Large intestine (tissue), 3 donors: ENCODE results near the gene PSEN2. TPM values are rescaled to one million over a fixed set of nuclear protein-coding genes. Genes with fewer than 3 reads are reported as not detected.

Source experiments
- DNase-seq, 2 donors: peaks; one replicate each; pipeline versions ENCODE4 v3.0.0 to v3.0.0-alpha.2; 2013
- H3K27ac ChIP-seq: one replicate; pipeline ENCODE4 v1.5.1; 2013; ENCODE audit warnings: low read length
- H3K27me3 ChIP-seq: 2 replicates; pipeline ENCODE4 v1.6.1; 2013; ENCODE audit warnings: low read length; ENCODE audit not compliant: control insufficient read depth, insufficient read depth
- H3K36me3 ChIP-seq: 2 replicates; pipeline ENCODE4 v1.6.1; 2013; ENCODE audit warnings: low read length; ENCODE audit not compliant: control insufficient read depth, insufficient read depth
- H3K4me1 ChIP-seq: one replicate; pipeline ENCODE4 v1.6.1; 2013; ENCODE audit warnings: low read length; ENCODE audit not compliant: control insufficient read depth, insufficient read depth
- H3K4me3 ChIP-seq: one replicate; pipeline ENCODE4 v1.5.1; 2013; ENCODE audit warnings: low read length
- H3K9me3 ChIP-seq: one replicate; pipeline ENCODE4 v1.6.1; 2013; ENCODE audit warnings: mild to moderate bottlenecking, low read depth, low read length, moderate library complexity; ENCODE audit not compliant: control insufficient read depth
- WGBS: methylation state at CpG from one replicate; pipeline ENCODE4 v1.1.5; 2013; ENCODE audit warnings: low lambda C conversion rate; ENCODE audit not compliant: insufficient coverage; 5-methylcytosine and 5-hydroxymethylcytosine counted together
- polyA plus RNA-seq: library from polyadenylated mRNA; unstranded; fragments of 120-200 nt; gene quantifications from one replicate; pipeline ENCODE4 v1.2.1, GENCODE V29; 2013

PSEN2 gene
- polyA plus RNA-seq, 1 donor: 16.1 TPM

DNA sequence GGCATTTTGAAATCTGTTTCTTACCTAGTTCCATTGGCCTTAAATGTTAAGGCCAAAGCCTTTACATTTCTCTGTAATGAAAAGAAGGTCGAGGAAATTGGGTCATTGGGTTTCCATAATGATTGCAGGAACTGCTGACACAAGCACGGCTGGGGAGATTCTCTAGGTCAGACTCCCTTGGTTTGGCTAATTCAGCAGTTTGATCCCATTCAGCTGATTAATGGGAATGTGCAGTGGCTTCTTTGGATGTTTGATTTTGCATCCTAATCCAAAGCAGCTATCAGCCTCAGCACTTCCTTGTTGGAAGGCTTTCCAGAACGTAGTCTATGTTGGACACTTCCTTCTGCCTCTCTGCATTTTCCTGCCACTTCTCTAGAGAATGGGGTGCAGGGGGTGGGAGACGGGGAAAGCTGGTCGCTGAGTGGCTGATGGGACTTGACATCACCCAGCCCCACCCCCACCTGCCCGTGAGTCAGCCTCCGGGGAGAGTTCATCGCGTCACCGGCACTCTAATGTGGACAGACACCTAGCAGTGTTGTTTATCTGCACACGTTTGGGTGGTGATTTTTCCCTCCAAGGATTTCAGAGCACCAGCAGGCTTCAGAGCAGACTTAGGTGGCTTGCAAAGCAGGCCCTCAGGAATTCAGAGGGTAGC is 5.4 kb downstream of the PSEN2 start:
- WGBS: no CpG with 5 or more reads among the region's 11 CpGs
- DNase-seq: peak; percentile 81 to 90
- H3K4me3 ChIP-seq: no peak overlapping the region

GRCh38 chr1:226877669-226878068 is 7.3 kb downstream of the PSEN2 start:
- no peak overlapping the region for H3K4me3 ChIP-seq
- H3K4me1 ChIP-seq: peaks cover 16% of the 10 kb centered on the region
- no peaks in the 10 kb centered on the region for H3K27me3 ChIP-seq
- no peak for DNase-seq
- H3K9me3 ChIP-seq: no peaks in the 10 kb centered on the region
- no peak overlapping the region for H3K27ac ChIP-seq
- H3K36me3 ChIP-seq: peaks cover 14% of the 10 kb centered on the region
- WGBS: no CpG with 5 or more reads among the region's 7 CpGs

More for the DNA sequence above, 5.4 kb downstream of the PSEN2 start:
- Histone ChIP-seq H3K36me3 (peaks cover 11% of the 10 kb centered on the region), H3K4me1 (peaks cover 21% of the 10 kb centered on the region), H3K27ac (peak overlapping the region; percentile 41), H3K9me3 (no peaks in the 10 kb centered on the region), H3K27me3 (no peaks in the 10 kb centered on the region)

- H3K4me1 ChIP-seq: peaks cover 16% of the 10 kb centered on the region
- WGBS: 100% methylated on average over 2 of the region's 14 CpGs
- no peaks in the 10 kb centered on the region for H3K9me3 ChIP-seq
- peaks cover 18% of the 10 kb centered on the region for H3K36me3 ChIP-seq
- no peak overlapping the region for H3K4me3 ChIP-seq
- H3K27ac ChIP-seq: no peak overlapping the region
- DNase-seq: no peak
- H3K27me3 ChIP-seq: no peaks in the 10 kb centered on the region
These were observed 10.2 kb downstream of the PSEN2 start for GRCh38 chr1:226880372-226881287.

DNA sequence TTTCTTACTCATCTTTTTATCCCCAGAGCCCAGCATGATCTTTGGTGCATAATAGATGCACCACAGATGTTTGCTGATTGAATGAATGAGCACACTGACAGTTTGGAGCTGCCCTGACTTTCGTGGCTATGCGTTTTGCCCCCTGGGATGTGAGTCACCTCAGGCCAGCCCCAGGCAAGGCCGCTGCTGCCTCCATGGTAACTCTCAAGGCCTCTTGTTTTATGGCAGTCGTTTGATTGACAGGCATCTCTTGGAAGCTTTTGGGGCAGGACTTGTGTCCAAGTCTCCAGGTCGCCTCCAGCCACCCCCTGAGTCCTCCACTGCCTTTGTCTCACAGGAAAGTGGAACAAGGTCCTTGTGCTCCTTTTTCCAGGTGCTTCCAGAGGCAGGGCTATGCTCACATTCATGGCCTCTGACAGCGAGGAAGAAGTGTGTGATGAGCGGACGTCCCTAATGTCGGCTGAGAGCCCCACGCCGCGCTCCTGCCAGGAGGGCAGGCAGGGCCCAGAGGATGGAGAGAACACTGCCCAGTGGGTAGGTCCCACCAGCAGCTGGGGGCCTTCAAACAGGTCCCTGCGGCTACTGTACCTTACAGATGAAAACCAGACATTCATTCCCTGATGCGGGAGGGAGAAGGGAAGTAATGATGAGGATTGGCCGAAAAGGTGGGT is 11.2 kb downstream of the PSEN2 start:
- WGBS: no CpG with 5 or more reads among the region's 15 CpGs
- Histone ChIP-seq H3K9me3 (no peaks in the 10 kb centered on the region), H3K27me3 (no peaks in the 10 kb centered on the region), H3K4me1 (peaks cover 12% of the 10 kb centered on the region), H3K4me3 (no peak overlapping the region), H3K36me3 (peaks cover 22% of the 10 kb centered on the region), H3K27ac (no peak overlapping the region)
- no peak for DNase-seq

GRCh38 chr1:226882187-226882586 is 11.8 kb downstream of the PSEN2 start:
- H3K4me3 ChIP-seq: no peak overlapping the region
- no peak for DNase-seq

DNA sequence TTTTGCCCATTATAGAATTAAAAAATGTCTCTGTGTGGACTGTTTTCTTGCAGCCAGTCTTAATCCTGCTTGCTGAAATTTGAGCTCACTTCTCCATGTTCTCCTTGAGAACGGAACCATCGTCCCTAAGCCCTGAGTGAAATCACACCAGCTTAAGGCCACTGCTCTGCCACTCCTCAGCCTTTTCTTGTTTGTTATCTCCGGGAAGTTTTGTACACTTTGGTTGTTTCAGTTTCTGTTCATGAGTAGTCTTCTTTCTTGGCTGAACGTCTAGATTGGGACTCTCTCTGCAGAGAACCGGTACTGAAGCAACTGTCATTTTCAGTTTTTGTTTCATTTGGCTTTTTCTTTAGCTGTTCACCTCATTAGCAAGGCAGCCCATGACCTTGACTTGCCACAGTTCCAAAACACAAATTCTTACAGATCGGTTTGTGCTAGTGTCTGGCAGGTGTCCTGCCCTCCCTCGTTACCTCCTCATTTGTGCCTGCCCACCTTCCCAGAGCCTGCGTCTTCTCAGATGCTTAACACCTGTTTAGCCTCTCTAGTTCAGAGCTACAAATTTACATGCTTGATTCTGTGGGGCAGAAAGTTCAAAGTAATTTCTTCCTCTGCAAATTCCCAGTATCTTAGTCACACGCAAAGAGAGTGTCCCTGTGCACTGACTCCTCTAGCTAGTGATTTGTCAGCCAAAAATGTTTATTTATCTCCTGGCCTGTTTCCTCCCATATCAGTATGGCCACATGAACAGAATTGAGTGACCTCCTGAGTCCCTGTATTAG is 12.4 kb downstream of the PSEN2 start:
- DNase-seq: peak; percentile 39 to 75
- peaks cover 23% of the 10 kb centered on the region for H3K36me3 ChIP-seq

More at GRCh38 chr1:226882187-226882586, 11.8 kb downstream of the PSEN2 start:
- no peaks in the 10 kb centered on the region for H3K27me3 ChIP-seq
- H3K27ac ChIP-seq: peak overlapping the region; percentile 61
- H3K4me1 ChIP-seq: peaks cover 12% of the 10 kb centered on the region
- peaks cover 22% of the 10 kb centered on the region for H3K36me3 ChIP-seq
- no peaks in the 10 kb centered on the region for H3K9me3 ChIP-seq
- WGBS: no CpG with 5 or more reads among the region's 5 CpGs

GRCh38 chr1:226883630-226884029 is 13.2 kb downstream of the PSEN2 start:
- no peak for DNase-seq
- peaks cover 12% of the 10 kb centered on the region for H3K4me1 ChIP-seq
- no peaks in the 10 kb centered on the region for H3K27me3 ChIP-seq
- no peaks in the 10 kb centered on the region for H3K9me3 ChIP-seq
- peaks cover 24% of the 10 kb centered on the region for H3K36me3 ChIP-seq
- no peak overlapping the region for H3K4me3 ChIP-seq
- WGBS: no CpG with 5 or more reads among the region's 16 CpGs
- H3K27ac ChIP-seq: no peak overlapping the region

More for the DNA sequence above, 12.4 kb downstream of the PSEN2 start:
- Histone ChIP-seq H3K9me3 (no peaks in the 10 kb centered on the region), H3K4me1 (peaks cover 12% of the 10 kb centered on the region), H3K27me3 (no peaks in the 10 kb centered on the region), H3K27ac (peak overlapping the region; percentile 61), H3K4me3 (no peak overlapping the region)
- WGBS: 10% methylated on average over 3 of the region's 9 CpGs

- no peaks in the 10 kb centered on the region for H3K27me3 ChIP-seq
- DNase-seq: no peak
- H3K4me3 ChIP-seq: no peak overlapping the region
- H3K9me3 ChIP-seq: no peaks in the 10 kb centered on the region
- peaks cover 12% of the 10 kb centered on the region for H3K4me1 ChIP-seq
- WGBS: 85% methylated on average over 2 of the region's 6 CpGs
- no peak overlapping the region for H3K27ac ChIP-seq
- H3K36me3 ChIP-seq: peaks cover 28% of the 10 kb centered on the region
These were observed 13.8 kb downstream of the PSEN2 start for GRCh38 chr1:226884116-226884625.

DNA sequence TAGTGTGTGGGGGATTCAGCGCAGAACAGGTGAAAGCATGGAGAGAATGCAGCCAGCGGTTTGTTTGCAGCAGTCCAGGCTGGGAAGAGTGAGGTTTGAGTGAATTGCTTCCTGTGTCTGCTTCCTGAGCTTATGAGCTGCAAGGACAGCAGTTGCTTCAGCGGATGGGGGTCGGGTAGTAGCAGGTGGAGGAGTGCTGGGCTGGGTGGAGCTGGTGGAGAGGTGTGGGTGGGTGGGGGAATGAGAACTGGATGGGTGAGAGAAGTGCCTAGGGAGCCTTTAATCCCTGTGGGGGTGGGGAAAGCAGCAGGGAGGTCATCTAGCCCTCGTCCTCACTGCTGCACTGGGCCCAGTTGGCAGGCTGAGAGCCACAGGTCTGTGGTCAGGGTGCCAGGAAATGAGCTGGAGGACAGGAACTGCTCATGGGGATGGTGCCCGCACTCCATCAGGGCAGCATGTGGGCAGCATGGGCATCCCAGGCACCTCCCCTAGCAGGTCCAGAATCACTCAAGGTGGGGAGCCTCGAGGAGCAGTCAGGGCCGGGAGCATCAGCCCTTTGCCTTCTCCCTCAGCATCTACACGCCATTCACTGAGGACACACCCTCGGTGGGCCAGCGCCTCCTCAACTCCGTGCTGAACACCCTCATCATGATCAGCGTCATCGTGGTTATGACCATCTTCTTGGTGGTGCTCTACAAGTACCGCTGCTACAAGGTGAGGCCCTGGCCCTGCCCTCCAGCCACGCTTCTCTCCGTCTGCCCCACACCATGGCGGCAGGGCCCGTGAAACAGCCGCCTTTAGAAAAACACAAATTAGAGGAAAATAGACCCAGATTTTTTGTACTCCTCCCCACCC is 14.8 kb downstream of the PSEN2 start:
- H3K9me3 ChIP-seq: no peaks in the 10 kb centered on the region
- no peak overlapping the region for H3K4me3 ChIP-seq
- H3K27me3 ChIP-seq: no peaks in the 10 kb centered on the region
- peaks cover 30% of the 10 kb centered on the region for H3K36me3 ChIP-seq
- 50% methylated on average over 1 of the region's 20 CpGs for WGBS
- H3K27ac ChIP-seq: no peak overlapping the region
- H3K4me1 ChIP-seq: peaks cover 12% of the 10 kb centered on the region
- DNase-seq: no peak
